Heart left ventricle (tissue), 16 donors: ENCODE data around the gene GNS. TPM values are rescaled to one million over a fixed set of nuclear protein-coding genes. Genes with fewer than 3 reads are reported as not detected.

Experiments used
- ATAC-seq, 4 donors: fragments of 200-7000 bp; cut with Tn5 transposase; one replicate each; pipeline ENCODE4 v1.9.1; 2020 to 2022; ENCODE audit warnings: moderate library complexity in 4 of 4, mild to moderate bottlenecking in 3 of 4, moderate number of reproducible peaks in 1 of 4
- DNase-seq, 5 donors: peaks; one replicate each; pipeline ENCODE4 v3.0.0-alpha.2; 2020
- H3K27ac ChIP-seq, 12 donors: fragments of 200-600 bp; sonication (generic) in 4 of 12; one replicate each; pipeline versions ENCODE4 v1.5.0 to v1.8.0; 2016 to 2022; ENCODE audit warnings: mild to moderate bottlenecking in 2 of 12
- H3K27me3 ChIP-seq, 9 donors: fragments of 200-600 bp; sonication (generic) in 2 of 9; one replicate each; pipeline versions ENCODE4 v1.5.1 to v1.8.0; 2016 to 2022; ENCODE audit warnings: mild to moderate bottlenecking in 3 of 9
- H3K36me3 ChIP-seq, 9 donors: fragments of 200-600 bp; sonication (generic) in 2 of 9; one replicate each; pipeline versions ENCODE4 v1.5.0 to v1.8.0; 2018 to 2022; ENCODE audit warnings: mild to moderate bottlenecking in 2 of 9
- H3K4me1 ChIP-seq, 12 donors: fragments of 200-600 bp; sonication (generic) in 4 of 12; one replicate each; pipeline versions ENCODE4 v1.5.0 to v1.8.0; 2016 to 2022; ENCODE audit warnings: mild to moderate bottlenecking in 3 of 12
- H3K4me3 ChIP-seq, 12 donors: fragments of 200-600 bp; sonication (generic) in 4 of 12; one replicate each; pipeline versions ENCODE4 v1.5.0 to v1.8.0; 2017 to 2022; ENCODE audit warnings: mild to moderate bottlenecking in 9 of 12, moderate library complexity in 4 of 12
- H3K9me3 ChIP-seq, 12 donors: fragments of 200-600 bp; sonication (generic) in 4 of 12; one replicate each; pipeline versions ENCODE4 v1.5.0 to v1.8.0; 2016 to 2022; ENCODE audit warnings: mild to moderate bottlenecking in 1 of 12
- POLR2A ChIP-seq, 2 donors: fragments of 450-650 bp; IDR thresholded peaks; one replicate each; pipeline ENCODE4 v1.6.1; 2017; ENCODE audit warnings: antibody characterized with exemption in 2 of 2, mild to moderate bottlenecking in 2 of 2, moderate library complexity in 2 of 2
- WGBS, 4 donors: extraction: QIAGEN DNeasy Blood & Tissue Kit in 2 of 4; methylation state at CpG; one replicate each; pipeline versions ENCODE4 v1.1.5 to v1.1.7; 2013 to 2018; 5-methylcytosine and 5-hydroxymethylcytosine counted together
- intact Hi-C, 10 donors: fragments of 100-400 bp; cut with DNase I; formaldehyde crosslinking; loops; one replicate each; pipeline versions ENCODE4 v1.11.1 to v1.14.2; 2022
- polyA plus RNA-seq, 2 donors: library from polyadenylated mRNA; stranded (reverse); fragments of 200-250 nt; gene quantifications; one replicate each; pipeline ENCODE4 v1.2.3, GENCODE V29; 2013
- total RNA-seq, 9 donors: library from RNA; depleted of rRNA in 2 of 9; stranded (reverse); fragments of >200 nt in 2 of 9; fragmentation: NEBNext Ultra II Directional in 3 of 9; extraction: Animal tissue kit (Norgen Biotek cat#: 25700) in 3 of 9; gene quantifications; one replicate each; pipeline versions ENCODE4 v1.1.0 to v1.2.4, GENCODE V29; 2016 to 2023
- TF ChIP-seq, protein P1 (sequence below), 12 donors: fragments of 200-600 bp; sonication (generic) in 4 of 12; IDR thresholded peaks; one replicate each; pipeline versions ENCODE4 v1.5.0 to v1.8.0; 2018 to 2022; ENCODE audit warnings: antibody characterized with exemption in 12 of 12, mild to moderate bottlenecking in 5 of 12
- donor health status: ischemic (EF 13 %, LVEDD 7.1; RV severe dilation, severe dysfunction).
- donor health status: healthy with polysubstance abuse.
- donor health status: DM: no; HTN: yes; CAD: no.
- donor health status: DM: no; HTN: no; CAD: no.
- donor health status: ischemic (EF 25% LVEDD 6.9; RV normal size, moderate dysfunction).
- donor health status: ischemic (EF 25% LVEDD 5.7; RV mildly dilated, moderate dysfunction).
- donor health status: healthy.
- donor health status: DM: yes; HTN: yes; CAD: no.
- donor health status: ischemic (EF 35%, LVEDD 5.7; RV mildly dilated, moderate dysfunction).
- donor health status: nonischemic (EF 11% LVEDD 7.7; RV severe dilation, severe dysfunction).
- donor health status: DM: yes; HTN: yes; CAD: no.
- donor health status: PGD.
- donor health status: ischemic (EF 29% LVEDD 5.4; RV normal size, mild dysfunction).
- donor health status: nonischemic (EF 23%, LVEDD 6.1; RV moderate dilation, normal function).

GNS gene
- total and polyA plus RNA-seq, 11 donors = 22.0 to 246 (median 115) TPM

DNA sequence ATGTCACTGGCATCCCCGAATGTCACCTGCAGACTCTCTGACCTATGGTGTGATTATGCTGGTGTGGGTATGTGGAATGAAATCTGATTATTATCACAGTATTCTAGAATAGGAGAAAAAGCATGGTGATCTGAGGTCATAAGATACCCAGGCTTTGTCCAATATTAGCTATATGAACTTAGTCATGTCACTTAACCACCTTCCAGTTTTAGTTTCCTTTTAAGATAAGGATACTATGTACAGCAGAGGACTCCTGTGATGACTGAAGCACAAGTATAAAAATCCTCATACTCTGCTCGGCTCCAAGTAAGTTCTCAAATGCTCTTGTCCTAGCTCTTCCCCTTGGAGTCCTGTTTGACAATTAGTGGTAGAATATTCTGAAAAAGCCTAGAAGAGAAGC lies 2.8 kb downstream of the GNS start:
- Histone ChIP-seq H3K4me3 (no peak overlapping the region), H3K27ac (peak overlapping the region in 1 of 12 donors; percentile 95), H3K4me1 (peaks cover 4 to 83% (median 28%) of the 10 kb centered on the region in 12 donors), H3K36me3 (peaks cover 0 to 22% (median 7%) of the 10 kb centered on the region in 9 donors), H3K9me3 (no peaks in the 10 kb centered on the region), H3K27me3 (no peaks in the 10 kb centered on the region)
- WGBS, 4 donors = 64 to 74% (median 66%) methylated on average over 2 of the region's 2 CpGs
- intact Hi-C loops = no loop called here
- DNase-seq (no peak), ATAC-seq (no peak)
- TF ChIP-seq POLR2A (IDR thresholded peaks at IDR 0.05) = no peak
- TF ChIP-seq, protein P1, sequence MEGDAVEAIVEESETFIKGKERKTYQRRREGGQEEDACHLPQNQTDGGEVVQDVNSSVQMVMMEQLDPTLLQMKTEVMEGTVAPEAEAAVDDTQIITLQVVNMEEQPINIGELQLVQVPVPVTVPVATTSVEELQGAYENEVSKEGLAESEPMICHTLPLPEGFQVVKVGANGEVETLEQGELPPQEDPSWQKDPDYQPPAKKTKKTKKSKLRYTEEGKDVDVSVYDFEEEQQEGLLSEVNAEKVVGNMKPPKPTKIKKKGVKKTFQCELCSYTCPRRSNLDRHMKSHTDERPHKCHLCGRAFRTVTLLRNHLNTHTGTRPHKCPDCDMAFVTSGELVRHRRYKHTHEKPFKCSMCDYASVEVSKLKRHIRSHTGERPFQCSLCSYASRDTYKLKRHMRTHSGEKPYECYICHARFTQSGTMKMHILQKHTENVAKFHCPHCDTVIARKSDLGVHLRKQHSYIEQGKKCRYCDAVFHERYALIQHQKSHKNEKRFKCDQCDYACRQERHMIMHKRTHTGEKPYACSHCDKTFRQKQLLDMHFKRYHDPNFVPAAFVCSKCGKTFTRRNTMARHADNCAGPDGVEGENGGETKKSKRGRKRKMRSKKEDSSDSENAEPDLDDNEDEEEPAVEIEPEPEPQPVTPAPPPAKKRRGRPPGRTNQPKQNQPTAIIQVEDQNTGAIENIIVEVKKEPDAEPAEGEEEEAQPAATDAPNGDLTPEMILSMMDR (IDR thresholded peaks at IDR 0.05) = no peak

DNA sequence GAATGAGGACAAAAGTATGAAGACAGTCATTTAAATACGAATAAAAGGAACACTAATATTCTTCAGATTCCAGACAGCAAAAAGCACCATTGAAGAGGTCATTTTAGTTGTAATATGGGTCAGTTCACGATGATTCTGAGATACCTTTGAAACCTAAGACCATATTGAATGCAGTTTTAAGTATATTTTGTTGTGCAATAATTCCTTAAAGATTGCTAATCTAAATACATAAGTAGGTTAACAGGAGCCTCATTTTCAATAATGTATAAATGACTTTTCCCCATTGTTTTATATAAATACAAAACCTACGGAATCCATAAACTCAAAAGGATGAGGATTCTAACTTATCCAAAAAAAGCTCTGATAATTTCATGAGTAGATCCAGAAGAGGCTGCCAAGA lies 5.8 kb downstream of the GNS start:
- DNase-seq = no peak
- no peak overlapping the region for H3K4me3 ChIP-seq
- H3K9me3 ChIP-seq = no peaks in the 10 kb centered on the region
- peaks cover 1 to 80% (median 22%) of the 10 kb centered on the region in 12 donors for H3K4me1 ChIP-seq
- TF ChIP-seq POLR2A (IDR thresholded peaks at IDR 0.05) = no peak
- TF ChIP-seq, protein P1 (IDR thresholded peaks at IDR 0.05) = no peak
- no peak for ATAC-seq
- WGBS, 4 donors = 85 to 87% (median 86%) methylated on average over 3 of the region's 3 CpGs
- intact Hi-C loops = no loop called here
- peaks cover 0 to 46% (median 31%) of the 10 kb centered on the region in 9 donors for H3K36me3 ChIP-seq
- peak overlapping the region in 8 of 12 donors; percentile 5 to 77 (median 42) for H3K27ac ChIP-seq
- H3K27me3 ChIP-seq = no peaks in the 10 kb centered on the region

DNA sequence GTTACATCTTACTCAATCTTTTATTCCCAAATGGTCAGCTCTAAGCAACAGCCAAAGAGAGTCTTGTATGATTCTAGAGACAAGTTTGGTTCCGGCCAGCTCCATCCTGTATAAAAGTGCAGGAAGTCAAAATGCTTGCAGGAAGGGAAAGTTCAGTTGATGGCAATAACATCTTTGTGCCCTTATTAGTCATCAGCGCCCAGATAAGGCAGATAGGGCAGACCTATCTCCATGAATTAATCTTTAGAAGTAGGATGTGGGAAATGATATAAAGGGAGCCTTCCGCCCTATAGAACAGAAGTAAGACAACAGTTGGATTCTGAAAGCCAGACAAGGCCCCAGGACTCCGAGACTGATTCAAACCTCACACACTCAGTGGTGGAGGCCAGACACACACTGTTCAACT lies 6.4 kb downstream of the GNS start:
- H3K27ac ChIP-seq = peak overlapping the region in 10 of 12 donors; percentile 5 to 77 (median 39)
- H3K4me1 ChIP-seq = peaks cover 0 to 80% (median 17%) of the 10 kb centered on the region in 12 donors
- no peaks in the 10 kb centered on the region for H3K9me3 ChIP-seq
- no peaks in the 10 kb centered on the region for H3K27me3 ChIP-seq
- peak overlapping the region in 1 of 12 donors; percentile 19 for H3K4me3 ChIP-seq
- peak in 3 of 4 donors; percentile 64 to 79 (median 69) for ATAC-seq
- WGBS, 4 donors = 57 to 70% (median 63%) methylated on average over 4 of the region's 4 CpGs
- H3K36me3 ChIP-seq = peaks cover 0 to 52% (median 36%) of the 10 kb centered on the region in 9 donors
- no peak for DNase-seq
- TF ChIP-seq POLR2A (IDR thresholded peaks at IDR 0.05) = no peak
- TF ChIP-seq, protein P1 (IDR thresholded peaks at IDR 0.05) = no peak
- intact Hi-C loops = no loop called here

DNA sequence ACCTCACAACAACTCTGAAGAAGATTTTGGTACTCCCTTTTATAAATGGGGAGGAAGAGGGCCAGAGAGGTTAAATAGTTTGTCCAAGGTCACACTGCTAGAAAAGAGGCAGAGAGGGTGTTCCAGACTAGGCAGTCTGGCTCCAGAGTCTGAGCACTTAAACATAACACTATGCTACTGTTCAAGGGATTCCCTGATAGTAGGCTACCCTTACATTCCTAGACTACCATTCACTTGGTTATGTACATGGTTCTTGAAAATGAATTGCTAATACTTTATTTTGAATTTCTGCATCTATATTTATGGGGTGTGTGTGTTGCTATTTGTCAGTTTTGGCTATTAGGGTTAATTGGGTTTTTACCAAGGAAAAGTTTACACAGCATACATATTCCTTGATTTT lies 7.2 kb downstream of the GNS start:
- Histone ChIP-seq H3K9me3 (no peaks in the 10 kb centered on the region), H3K27ac (peak overlapping the region in 5 of 12 donors; percentile 5 to 77 (median 64)), H3K27me3 (no peaks in the 10 kb centered on the region), H3K4me1 (peaks cover 0 to 80% (median 13%) of the 10 kb centered on the region in 12 donors), H3K36me3 (peaks cover 0 to 59% (median 44%) of the 10 kb centered on the region in 9 donors), H3K4me3 (peak overlapping the region in 1 of 12 donors; percentile 19)
- TF ChIP-seq, protein P1 (IDR thresholded peaks at IDR 0.05) = no peak
- no peak for TF ChIP-seq POLR2A (IDR thresholded peaks at IDR 0.05)
- peak in 1 of 4 donors; percentile 26 for ATAC-seq
- DNase-seq = no peak
- intact Hi-C loops = no loop called here
